ENCODE data around the gene TMEM106B. TPM values are rescaled to one million over a fixed set of nuclear protein-coding genes. Genes with fewer than 3 reads are reported as not detected.

TMEM106B gene
- total and polyA plus RNA-seq, 2 donors from 2014 or later: 21.1 to 50.2 TPM

- H3K9me3 ChIP-seq (ENCODE audit: control insufficient read depth in 2 of 3, insufficient read depth in 1 of 3, low read length in 3 of 3): no peaks in the 10 kb centered on the region
- no peaks in the 10 kb centered on the region for H3K27me3 ChIP-seq (ENCODE audit: control insufficient read depth, insufficient read depth, low read length)
- peaks cover under 1 to 30% (median 10%) of the 10 kb centered on the region in 3 donors for H3K36me3 ChIP-seq (ENCODE audit: control insufficient read depth in 2 of 3, insufficient read depth in 3 of 3, low read length in 3 of 3)
- TF ChIP-seq CTCF (IDR thresholded peaks at IDR 0.05; ENCODE audit: borderline replicate concordance, extremely low read depth, insufficient read depth): no peak
- H3K9ac ChIP-seq (ENCODE audit: low read length in 3 of 3): no peak overlapping the region
- H3K27ac ChIP-seq (ENCODE audit: low read depth in 2 of 2, low read length in 2 of 2): no peak overlapping the region
- intact Hi-C loops (cut with DNase I): no loop called here
- no peak overlapping the region for H3K4me3 ChIP-seq (ENCODE audit: low read length in 3 of 3)
- H3K4me1 ChIP-seq (ENCODE audit: control insufficient read depth in 2 of 3, insufficient read depth in 2 of 3, low read depth in 1 of 3, low read length in 3 of 3): no peaks in the 10 kb centered on the region
- no peak for DNase-seq
- no peak for FAIRE-seq
Observed at GRCh38 chr7:12233175-12233574, 22.1 kb downstream of the TMEM106B start.

DNA sequence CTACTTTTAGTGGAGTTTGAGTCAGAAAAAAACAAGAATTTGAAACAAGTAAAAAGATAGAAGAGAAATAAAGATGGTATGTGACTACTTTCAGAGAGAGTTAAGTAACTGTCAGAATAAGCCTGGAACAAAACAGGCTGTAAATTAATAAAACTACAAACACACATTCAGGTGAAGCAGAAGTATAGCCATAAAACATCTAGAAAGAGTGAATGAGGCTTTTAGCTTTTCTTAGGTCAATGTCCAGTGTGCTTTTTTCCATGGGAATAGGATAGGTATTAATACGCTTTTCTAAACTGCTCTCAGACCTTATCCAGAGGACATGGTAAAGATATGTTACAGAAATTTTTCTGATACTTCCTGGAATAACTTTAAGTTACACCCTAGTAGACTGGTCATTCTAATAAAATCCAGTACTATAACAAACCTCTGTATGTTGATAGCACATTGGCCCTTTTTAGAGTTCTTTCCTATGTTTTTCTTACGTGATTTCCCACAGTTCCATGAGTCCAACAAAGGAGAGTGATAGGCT is 23.3 kb downstream of the TMEM106B start:
- H3K9me3 ChIP-seq (ENCODE audit: control insufficient read depth in 2 of 3, insufficient read depth in 1 of 3, low read length in 3 of 3): peaks cover 0 to 7% (median 0%) of the 10 kb centered on the region in 3 donors
- H3K4me3 ChIP-seq (ENCODE audit: low read length in 3 of 3): no peak overlapping the region
- H3K4me1 ChIP-seq (ENCODE audit: control insufficient read depth in 2 of 3, insufficient read depth in 2 of 3, low read depth in 1 of 3, low read length in 3 of 3): no peaks in the 10 kb centered on the region
- intact Hi-C loops (cut with DNase I): no loop called here
- H3K9ac ChIP-seq (ENCODE audit: low read length in 3 of 3): no peak overlapping the region
- H3K27me3 ChIP-seq (ENCODE audit: control insufficient read depth, insufficient read depth, low read length): no peaks in the 10 kb centered on the region
- no peak overlapping the region for H3K27ac ChIP-seq (ENCODE audit: low read depth in 2 of 2, low read length in 2 of 2)
- FAIRE-seq (no peak), DNase-seq (no peak)
- peaks cover 6 to 35% (median 12%) of the 10 kb centered on the region in 3 donors for H3K36me3 ChIP-seq (ENCODE audit: control insufficient read depth in 2 of 3, insufficient read depth in 3 of 3, low read length in 3 of 3)
- no peak for TF ChIP-seq CTCF (IDR thresholded peaks at IDR 0.05; ENCODE audit: borderline replicate concordance, extremely low read depth, insufficient read depth)

GRCh38 chr7:12235970-12236369 is 24.9 kb downstream of the TMEM106B start:
- Histone ChIP-seq H3K27ac (ENCODE audit: low read depth in 2 of 2, low read length in 2 of 2) (no peak overlapping the region), H3K9me3 (ENCODE audit: control insufficient read depth in 2 of 3, insufficient read depth in 1 of 3, low read length in 3 of 3) (peaks cover 0 to 7% (median 0%) of the 10 kb centered on the region in 3 donors), H3K4me1 (ENCODE audit: control insufficient read depth in 2 of 3, insufficient read depth in 2 of 3, low read depth in 1 of 3, low read length in 3 of 3) (no peaks in the 10 kb centered on the region), H3K27me3 (ENCODE audit: control insufficient read depth, insufficient read depth, low read length) (no peaks in the 10 kb centered on the region), H3K36me3 (ENCODE audit: control insufficient read depth in 2 of 3, insufficient read depth in 3 of 3, low read length in 3 of 3) (peaks cover 6 to 29% (median 8%) of the 10 kb centered on the region in 3 donors), H3K4me3 (ENCODE audit: low read length in 3 of 3) (no peak overlapping the region), H3K9ac (ENCODE audit: low read length in 3 of 3) (no peak overlapping the region)
- no peak for TF ChIP-seq CTCF (IDR thresholded peaks at IDR 0.05; ENCODE audit: borderline replicate concordance, extremely low read depth, insufficient read depth)
- no peak for FAIRE-seq
- intact Hi-C loops (cut with DNase I): no loop called here
- DNase-seq: no peak

DNA sequence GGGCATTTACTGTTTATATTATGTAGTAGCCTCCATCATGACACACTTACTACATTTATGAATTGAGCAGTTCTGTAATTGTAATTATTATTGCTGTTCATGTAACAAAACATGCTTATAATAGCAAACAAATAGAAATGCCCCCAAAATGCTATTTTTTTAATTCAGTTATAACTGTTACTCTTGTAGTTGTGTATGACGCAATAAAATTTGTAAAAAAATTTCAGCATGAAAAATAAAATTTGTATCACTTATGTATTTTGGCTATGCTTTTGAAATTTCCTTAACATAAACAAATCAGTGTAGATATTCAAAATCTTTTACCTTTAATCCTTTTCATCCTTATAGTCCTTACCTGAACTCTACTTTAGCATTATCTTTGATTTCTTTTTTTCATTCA is 25.9 kb downstream of the TMEM106B start:
- Histone ChIP-seq H3K36me3 (ENCODE audit: control insufficient read depth in 2 of 3, insufficient read depth in 3 of 3, low read length in 3 of 3) (peaks cover 6 to 24% (median 6%) of the 10 kb centered on the region in 3 donors), H3K27me3 (ENCODE audit: control insufficient read depth, insufficient read depth, low read length) (no peaks in the 10 kb centered on the region), H3K4me3 (ENCODE audit: low read length in 3 of 3) (no peak overlapping the region), H3K4me1 (ENCODE audit: control insufficient read depth in 2 of 3, insufficient read depth in 2 of 3, low read depth in 1 of 3, low read length in 3 of 3) (no peaks in the 10 kb centered on the region), H3K27ac (ENCODE audit: low read depth in 2 of 2, low read length in 2 of 2) (no peak overlapping the region), H3K9ac (ENCODE audit: low read length in 3 of 3) (no peak overlapping the region), H3K9me3 (ENCODE audit: control insufficient read depth in 2 of 3, insufficient read depth in 1 of 3, low read length in 3 of 3) (peaks cover 0 to 7% (median 0%) of the 10 kb centered on the region in 3 donors)
- DNase-seq (no peak), FAIRE-seq (no peak)
- intact Hi-C loops (cut with DNase I): no loop called here
- no peak for TF ChIP-seq CTCF (IDR thresholded peaks at IDR 0.05; ENCODE audit: borderline replicate concordance, extremely low read depth, insufficient read depth)

Data from kidney (tissue), 14 donors.